Activated CD4-positive, alpha-beta T cell treated with anti-CD3 and anti-CD28 coated beads, Interleukin-2, amount 50 U/mL, for 1 hour (primary cell): Measurements from ENCODE around the gene GID4.

Experiments used
- DNase-seq: peaks from one replicate; pipeline ENCODE4 v3.0.0-alpha.2; 2020

Gene GID4

DNA sequence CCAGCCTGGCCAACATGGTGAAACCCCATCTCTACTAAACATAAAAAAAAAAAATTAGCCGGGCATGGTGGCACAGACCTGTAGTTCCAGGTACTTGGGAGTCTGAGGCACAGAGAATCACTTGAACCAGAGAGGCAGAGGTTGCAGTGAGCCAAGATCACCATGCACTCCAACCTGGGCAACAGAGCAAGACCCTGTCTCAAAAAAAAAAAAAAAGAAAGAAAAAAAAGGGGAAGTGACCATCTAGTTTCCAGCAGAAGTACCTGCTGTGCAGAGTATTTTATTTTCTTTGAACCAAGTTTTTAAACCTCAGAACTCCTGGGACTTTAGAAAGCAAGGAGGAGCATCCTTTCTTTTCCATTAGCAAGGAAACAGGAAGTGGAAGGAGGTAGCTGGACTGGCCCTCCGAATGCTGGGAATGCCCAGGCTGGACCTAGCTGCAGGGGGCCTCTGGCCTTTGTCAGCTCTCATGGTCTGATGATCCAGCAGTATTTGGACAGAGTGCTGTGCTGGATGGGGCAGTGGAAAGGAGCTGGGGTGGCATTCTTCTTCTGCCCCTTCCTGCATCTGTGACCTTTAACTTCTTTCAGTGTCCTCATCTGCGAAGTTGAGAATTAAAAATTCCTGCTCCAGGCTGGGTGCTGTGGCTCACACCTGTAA, 6.6 kb downstream of the GID4 start:
- DNase-seq: no peak

DNA sequence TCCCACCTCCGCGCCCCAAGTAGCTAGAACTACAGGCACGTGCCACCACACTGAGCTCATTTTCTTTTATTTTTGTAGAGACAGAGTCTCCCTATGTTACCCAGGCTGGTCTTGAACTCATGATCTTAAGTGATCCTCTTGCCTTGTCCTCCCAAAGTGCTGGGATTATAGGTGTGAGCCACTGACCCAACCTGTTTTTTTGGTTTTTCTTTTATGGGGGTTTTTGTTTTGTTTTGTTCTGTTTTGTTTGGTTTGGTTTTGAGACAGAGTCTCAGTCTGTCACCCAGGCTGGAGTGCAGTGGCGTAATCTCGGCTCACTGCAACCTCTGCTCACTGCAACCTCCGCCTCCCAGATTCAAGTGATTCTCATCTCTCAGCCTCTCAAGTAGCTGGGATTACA, 16.4 kb downstream of the GID4 start:
- DNase-seq: no peak

DNA sequence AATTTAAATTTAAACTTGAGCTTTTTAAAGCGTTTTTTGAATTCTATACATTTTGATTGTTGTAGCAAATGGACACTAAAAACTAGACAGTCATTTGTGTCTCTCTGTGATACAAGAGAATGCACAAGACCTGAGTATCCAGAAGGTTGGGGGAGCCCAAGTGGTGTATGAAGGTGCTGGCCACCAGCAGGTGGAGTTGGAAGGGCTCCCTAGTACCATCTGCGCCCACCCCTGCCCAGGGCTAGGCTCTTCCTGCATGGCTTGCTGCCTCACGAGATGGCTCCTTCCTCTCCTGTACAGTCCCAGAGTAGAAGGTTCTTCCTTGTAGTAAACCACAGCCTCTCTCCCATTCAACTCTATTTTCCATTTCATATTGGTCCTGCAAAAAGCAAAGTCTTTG, 17.0 kb downstream of the GID4 start:
- no peak for DNase-seq

DNA sequence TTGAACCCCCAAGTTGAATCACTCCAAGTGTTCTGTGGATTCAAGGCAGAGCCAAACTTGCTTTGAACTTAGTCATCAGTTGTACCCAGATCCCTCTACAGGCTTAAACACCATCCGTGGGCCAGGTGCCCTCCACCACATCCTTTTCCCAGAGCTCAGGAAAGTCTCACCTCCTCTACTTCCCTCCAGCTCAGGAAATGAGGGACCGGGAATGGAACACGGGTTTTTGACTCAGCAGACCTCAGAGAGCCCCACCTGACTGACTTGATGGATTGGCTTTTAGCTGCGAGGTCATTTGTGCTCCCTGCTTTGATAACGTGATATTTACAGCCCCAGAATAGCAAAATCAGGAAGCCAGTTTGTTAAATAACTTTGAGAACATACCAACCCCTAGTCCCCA, 20.1 kb downstream of the GID4 start:
- no peak for DNase-seq

DNA sequence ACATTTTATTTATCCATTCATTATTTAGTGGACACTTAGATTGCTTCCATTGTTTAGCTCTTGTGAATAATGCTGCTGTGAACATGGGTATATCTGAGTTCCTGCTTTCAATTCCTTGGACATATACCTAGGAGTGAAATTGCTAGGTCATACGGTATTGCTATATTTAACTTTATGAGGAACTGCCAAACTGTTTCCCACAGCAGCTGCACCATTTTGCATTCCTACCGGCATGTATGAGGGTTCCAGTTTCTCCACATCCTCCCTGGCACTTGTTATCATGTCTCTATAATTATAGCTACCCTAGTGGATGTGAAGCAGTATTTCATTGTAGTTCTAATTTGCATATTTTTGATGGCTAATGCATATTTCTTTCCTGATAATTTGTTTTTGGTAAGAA, 24.8 kb downstream of the GID4 start:
- no peak for DNase-seq

DNA sequence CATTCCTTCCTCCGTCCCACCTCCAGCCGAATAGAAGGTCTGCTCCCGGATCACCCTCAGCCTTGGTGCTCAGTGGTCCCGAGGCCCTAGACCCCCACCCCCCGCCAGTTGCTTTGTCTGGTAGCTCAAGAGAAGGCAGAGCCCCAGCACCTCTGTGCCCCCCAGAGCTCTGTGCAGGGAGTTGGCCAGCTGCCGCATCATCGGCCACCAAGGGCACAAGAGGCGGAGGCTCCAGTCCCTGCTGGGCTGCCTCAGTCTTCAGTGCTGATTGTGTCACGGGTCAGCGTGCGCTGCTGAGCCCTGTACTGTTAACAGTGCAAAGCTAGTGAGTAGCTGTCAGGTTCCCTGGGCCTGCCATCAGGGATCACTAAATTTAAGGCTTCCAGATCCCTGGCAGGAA, 26.3 kb downstream of the GID4 start:
- DNase-seq: no peak

DNA sequence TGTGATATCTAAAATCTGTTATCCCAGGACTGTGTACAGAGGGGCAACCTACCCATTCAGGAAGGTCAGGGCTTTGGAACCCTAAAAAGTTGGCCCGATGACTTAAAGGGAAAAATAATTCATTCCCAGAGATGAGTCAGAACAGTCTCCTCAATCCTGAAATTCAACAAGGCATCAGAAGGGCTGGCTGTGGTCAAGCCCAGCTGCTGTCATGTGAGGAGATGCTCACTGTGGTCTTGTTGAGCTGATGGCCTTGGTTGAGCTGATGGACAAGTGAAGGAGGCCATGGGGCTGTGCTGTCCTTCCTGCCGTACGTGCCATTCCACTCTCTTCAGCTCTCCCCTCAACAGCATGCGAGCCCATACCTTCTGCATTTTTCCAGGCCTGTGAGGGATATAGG, 27.7 kb downstream of the GID4 start:
- no peak for DNase-seq

DNA sequence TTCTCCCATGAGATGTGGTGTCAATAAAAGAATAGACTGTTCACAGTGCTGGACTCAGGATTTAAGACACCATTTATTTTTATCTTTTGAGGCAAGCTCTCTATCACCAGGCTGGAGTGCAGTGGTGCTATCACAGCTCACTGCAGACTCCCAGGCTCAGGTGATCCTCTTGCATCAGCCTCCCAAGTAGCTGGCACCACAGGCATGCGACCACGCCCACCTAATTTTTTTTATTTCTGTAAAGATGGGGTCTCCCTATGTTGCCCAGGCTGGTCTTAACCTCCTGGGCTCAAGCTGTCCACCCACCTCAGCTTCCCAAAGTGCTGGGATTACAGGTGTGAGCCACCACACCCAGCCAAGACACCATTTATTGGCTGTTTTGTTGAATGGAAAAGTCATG, 29.9 kb downstream of the GID4 start:
- DNase-seq: no peak

DNA sequence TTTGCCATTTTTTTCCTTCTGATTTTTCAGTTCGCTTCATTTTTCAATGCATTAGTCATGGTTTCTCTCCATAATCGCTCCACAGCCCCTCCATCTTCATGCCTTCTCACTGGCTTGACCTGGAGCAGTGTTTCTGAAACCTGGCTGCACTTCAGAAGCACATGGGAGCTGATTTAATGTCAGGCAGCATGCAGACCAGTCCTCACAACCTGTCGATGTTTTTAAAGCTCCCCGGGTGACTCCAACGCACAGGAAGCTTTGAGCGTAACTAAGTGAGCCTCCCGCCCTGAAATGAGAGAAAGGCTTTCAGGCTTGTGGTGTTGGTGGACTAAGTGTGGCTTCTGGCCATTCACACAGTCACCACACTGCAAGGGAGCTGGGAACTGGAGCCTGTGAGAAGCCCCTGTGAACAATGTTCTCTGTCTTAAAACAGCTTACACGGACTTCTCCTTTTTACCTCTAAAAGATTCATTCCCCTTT, 31.7 kb downstream of the GID4 start:
- DNase-seq: no peak

DNA sequence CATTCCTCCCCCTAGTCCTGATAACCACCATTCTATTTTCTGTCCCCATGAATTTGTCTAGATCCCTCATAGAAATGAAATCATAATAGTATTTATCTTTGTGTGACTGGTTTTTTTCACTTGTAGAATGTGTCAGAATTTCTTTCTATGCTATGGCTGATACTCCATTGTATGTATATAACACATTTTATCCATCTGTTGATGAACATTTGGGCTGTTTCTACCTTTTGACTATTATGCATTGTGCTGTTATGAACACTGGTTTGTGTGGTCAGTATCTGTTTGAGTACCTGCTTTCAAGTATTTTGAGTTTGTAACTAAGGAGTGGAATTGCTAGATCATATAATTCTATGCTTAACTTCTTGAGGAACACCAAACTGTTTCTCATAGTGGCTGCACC, 32.5 kb downstream of the GID4 start:
- DNase-seq: no peak

DNA sequence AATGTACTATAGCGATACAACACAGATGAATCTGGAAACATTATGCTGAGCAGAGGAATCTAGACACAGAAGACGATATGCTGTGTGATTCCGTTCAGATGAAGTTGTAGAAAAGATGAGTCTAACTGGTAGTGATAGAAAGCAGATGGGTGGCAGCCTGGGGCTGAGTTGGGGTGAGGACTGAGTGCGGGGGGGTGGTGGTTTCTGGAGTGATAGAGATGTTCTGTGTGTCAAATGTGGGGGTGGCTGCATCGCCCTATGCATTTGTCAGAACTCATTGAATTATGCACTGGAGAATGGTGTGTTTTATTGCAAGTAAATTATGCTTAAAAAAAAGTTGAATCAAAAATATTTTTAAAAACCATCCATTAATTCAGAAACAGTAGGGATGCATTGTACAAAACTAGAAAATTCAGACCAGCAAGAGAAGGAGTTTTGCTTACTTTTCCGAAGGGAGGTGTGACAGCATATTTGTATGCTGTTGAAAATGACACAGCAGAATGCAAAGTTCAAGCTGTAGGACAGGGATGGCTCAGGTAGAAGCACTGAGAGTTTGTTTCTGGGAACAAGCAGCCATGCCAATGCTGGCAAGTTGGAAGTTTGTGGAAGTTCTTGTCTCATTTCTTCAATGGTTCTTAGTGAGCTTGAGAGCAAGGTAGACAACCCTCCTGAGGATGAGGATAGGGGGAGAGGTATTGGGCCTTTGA, 35.5 kb downstream of the GID4 start:
- no peak for DNase-seq

DNA sequence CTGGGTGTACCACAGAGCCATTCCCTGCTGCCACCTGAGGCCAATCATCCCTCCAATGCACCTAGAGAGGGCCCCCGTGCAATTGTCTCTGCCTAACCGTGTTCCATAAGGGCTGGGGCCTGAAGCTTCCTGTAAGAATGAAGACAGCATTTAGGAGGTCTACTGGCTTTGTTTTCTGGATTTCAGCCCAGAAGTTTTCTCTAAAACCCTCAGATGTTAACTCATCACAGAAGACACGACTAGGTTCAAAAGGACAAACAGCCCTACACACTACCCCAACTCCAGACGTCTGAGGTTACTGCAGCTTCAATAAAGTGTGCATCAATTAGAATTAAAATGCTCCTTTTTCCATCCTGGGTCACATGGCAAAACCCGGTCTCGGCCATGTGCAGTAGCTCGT, 37.7 kb downstream of the GID4 start:
- DNase-seq: no peak

DNA sequence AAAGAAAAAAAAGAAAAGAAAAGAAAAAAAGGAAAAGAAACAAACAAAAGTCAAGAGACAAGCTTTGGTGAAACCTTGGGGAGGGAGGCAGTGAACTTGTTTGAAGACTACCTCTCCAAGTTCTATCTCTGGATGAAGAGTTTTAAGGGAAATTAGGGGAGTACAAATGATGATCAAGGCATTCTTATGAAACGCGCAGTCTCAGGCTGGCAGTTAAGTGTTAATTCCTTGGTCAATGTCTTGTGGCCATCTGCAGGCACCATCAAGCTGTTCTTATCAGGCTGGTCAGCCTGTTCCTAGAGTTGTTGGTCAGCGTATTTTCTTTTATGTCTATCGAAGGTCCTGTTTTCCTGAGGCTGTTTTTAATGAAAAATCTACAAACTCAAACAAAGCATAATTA, 40.3 kb downstream of the GID4 start:
- DNase-seq: no peak

DNA sequence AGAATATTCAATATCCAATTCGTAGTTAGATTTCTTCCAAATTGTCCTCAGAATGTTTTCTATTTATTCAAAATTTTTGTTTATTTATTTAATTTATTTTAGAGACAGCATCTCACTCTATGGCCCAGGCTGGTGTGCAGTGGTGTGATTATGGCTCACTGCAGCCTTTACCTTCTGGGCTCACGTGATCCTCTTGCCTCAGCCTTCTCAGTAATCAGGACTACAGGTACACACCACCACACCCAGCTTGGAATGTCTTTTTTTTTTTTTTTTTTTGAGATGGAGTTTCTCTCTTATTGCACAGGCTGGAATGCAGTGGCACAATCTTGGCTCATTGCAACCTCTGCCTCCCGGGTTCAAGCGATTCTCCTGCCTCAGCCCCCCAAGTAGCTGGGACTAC, 45.0 kb downstream of the GID4 start:
- DNase-seq: no peak

DNA sequence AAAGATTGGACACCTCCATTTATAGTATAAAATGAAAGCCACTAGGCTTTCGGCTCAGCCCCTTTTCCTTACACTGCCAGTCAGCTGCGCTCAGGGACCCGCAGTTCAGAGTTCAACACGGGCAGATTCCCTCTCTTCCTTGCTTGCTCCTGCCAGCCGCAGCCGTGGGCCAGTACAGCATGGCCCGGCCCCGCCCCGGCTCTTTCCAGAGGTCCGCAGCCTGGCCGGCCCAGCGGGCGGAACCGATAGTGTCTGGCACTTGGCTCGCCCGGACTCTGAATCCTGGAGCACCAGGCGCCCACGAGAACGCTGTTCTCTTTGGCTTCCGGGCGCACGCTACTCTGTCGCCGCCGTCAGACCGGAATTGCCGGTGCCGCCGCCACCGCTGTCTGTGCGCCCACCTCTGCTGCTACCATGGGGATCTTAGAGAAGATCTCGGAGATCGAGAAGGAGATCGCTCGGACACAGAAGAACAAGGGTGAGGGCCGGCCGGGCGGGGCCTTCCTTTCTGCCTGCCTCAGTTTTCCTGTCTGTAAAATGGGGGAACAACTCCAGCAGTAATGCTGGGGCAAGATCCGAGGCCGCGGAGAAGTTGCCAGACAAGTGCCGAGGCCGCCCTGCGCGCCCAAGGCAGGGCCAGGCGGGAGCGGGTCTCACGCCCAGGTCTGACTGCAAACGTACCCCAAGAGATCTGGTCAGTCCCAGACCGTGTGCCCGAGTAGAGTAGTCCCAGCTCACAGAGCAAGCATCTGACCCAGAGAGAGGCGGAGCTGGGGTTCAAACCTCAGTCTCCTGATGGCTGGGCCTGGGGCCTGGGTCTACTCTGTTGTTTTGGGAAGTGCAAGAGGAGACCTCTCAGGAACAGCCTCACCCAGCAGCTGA, 48.6 kb downstream of the GID4 start, which contains the start of gene DRG2:
Gene DRG2 (plus strand): TSS at position 339 of the 882 bp plus-strand sequence. CDS start 76 bp downstream, at position 415.
- DNase-seq: peak; percentile 86

DNA sequence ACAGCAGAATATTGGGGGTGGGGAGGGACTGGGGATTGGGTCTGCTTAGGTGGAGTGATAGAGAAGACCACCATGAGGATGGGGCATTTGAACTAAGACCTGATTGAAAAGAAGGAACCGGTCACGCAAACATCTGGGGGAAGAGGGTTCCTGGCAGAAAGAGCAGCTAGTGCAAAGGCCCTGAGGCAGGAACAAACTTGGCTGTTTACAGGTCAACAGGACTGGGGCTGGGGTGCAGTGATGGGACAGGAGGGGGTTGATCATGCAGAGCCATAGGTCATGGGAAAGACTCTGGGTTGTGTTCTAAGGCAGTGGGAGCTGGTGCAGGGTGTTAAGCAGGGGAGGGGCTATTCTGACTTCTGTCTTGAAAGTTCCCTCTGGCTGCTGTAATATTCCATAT, 50.4 kb downstream of the GID4 start:
- DNase-seq: no peak

DNA sequence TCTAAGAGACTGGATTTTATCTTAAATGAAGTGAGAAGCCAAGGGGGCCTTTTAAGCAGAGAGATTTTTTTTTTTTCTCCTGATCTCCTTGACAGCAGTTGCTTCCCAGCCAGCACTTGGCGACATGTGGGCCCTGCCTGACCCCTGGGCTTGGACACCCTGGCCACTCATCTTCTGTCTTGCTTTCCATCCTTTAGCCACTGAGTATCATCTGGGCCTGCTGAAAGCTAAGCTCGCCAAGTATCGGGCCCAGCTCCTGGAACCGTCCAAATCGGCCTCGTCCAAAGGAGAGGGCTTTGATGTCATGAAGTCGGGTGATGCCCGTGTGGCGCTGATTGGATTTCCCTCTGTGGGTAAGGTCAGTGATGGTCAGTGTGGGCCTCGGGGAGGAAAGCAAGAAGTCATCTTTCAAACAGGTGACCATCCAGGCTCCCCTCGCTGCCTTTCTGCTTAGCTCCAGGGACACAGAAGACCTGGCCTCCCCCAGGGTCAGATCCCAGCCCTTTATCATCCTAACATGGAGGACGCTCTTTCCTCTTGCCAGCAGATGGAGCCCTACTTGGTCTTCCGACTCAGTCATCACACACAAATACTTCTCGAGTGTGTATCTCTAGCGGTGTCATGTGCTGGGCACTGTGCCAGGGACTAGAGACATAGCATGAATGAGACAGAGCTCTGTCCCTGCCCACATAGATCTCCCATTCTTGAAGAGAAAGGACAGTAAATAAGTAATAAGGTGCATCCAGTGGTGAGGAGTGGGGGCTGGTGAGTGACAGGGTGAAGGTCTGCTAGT, 54.6 kb downstream of the GID4 start:
- DNase-seq: no peak

DNA sequence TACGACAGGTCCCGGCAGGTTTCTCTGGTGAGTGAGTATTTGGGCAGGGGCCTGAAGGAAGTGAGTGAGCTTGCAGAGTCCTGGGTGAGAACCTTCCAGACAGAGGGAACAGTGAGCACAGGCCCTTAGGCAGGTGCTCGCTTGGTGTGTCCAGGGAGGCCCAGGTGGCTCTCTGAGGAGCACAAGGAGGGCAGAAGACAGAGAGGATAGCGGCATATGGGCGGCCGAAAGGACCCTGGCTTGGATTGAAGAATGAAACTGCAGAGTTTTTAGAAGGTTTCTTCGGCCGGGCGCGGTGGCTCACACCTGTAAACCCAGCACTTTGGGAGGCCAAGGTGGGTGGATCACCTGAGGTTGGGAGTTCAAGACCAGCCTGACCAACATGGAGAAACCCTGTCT, 55.2 kb downstream of the GID4 start:
- DNase-seq: no peak

DNA sequence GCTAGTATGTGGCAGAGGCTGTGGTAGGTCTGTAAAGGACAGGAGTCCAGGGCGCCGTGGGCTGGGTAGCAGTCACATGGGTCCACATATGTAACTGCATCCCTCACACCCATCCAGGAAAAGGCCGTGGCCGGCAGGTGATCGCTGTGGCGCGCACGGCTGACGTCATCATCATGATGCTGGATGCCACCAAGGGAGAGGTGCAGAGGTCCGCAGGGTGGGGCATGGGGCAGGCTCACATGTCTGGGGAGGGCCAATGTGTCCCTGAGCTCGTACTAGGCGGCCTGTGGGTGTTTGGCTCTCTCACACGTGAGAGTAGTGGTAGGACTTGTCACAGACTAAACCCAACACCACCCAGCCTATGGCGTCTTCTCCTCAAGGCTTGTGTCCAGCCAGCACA, 60.3 kb downstream of the GID4 start:
- DNase-seq: no peak

DNA sequence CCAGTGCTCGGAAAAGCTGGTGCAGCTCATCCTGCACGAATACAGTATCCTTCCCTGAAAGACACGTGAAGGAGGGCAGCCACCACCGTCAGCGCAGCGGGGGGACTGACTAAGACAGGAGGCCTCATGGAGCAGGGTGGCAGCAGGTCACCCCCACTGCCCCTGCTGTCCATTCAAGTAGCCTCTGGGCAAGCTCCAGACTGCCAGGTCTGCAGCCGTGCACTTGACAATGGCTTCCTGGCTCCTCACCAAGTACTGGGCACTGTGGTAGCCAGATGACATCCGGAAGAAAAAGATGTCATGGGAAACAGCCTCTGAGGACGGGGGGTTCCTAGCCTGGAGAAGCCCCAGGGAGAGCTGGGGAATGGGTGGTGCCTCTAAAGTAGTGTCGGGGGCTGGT, 61.4 kb downstream of the GID4 start:
- no peak for DNase-seq

DNA sequence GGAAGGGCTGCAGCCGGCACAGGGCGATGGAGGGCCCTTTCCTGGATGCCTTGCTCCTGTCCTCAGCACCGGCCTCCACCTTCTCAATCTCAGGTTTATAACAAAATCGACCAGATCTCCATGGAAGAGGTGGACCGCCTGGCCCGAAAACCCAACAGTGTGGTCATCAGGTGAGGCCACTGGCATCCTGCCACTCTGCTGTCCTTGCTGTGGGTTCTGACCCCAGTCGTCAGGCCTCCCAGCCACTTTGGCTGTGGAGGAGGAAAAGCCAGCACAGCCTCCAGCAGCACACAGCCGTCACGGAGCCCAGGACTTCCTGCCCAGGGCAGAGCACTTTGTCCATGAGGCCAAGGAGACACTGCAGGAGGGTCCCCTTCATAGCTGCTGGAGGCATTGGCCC, 62.6 kb downstream of the GID4 start:
- no peak for DNase-seq

DNA sequence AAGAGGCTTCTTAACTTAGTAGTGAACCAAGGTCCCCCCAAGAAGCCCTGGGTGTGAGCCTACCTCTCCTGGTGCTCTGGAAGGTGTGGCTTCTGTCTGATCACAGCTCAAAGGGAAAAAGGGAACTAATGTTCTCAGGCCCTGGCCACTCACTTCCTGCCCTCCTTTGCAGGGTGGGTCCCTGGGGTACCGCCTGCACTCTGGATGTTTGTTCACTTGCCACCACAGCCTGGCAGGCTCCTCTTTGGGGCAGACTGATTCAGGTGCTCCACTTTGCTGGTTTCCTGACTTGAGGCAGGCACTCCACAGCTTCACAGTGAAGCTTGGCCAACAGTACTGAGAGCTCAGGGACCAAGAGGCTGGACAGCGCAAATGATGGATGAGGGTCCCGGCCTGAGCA, 63.4 kb downstream of the GID4 start:
- DNase-seq: no peak

DNA sequence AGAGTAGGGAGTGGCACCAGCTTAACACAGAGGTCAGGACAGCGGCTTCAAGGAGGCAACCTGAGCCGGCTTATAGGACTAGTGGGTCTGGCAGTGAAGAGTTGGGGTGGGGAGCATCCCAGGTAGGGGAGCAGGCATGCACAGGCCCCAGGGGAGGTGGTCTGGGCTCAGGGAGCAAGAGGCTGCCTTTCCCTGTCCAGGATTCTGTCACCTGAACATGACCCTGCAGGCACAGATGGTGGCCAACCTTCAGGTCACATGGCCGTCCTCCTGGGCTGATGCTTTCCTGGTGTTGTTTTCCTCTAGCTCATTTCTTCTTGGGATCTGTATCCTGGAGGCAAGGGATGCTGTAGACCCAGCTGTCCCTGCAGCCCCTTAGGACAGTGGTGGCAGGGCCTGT, 65.8 kb downstream of the GID4 start:
- DNase-seq: no peak
